HepG2 (cell line): Measurements from ENCODE around the gene ZIC2.

Experiments
- PATZ1 ChIP-seq: sonication (generic); formaldehyde crosslinking; IDR thresholded peaks from 2 replicates; pipeline ENCODE4 v1.4.0; 2020; ENCODE audit warnings: missing genetic modification reagents
- RFX3 ChIP-seq: IDR thresholded peaks from 2 replicates; pipeline ENCODE4 v1.6.1; 2016; ENCODE audit warnings: missing biosample characterization, missing genetic modification reagents
- SAP130 ChIP-seq: IDR thresholded peaks from 2 replicates; pipeline ENCODE4 v1.6.1; 2016; ENCODE audit warnings: low read depth
- ZNF569 ChIP-seq: sonication (generic); formaldehyde crosslinking; IDR thresholded peaks from 2 replicates; pipeline ENCODE4 v1.5.0; 2020; ENCODE audit warnings: mild to moderate bottlenecking, missing genetic modification reagents, moderate library complexity, borderline replicate concordance
- ZNF687 ChIP-seq: sonication (generic); formaldehyde crosslinking; IDR thresholded peaks from 2 replicates; pipeline ENCODE4 v1.5.1; 2020; ENCODE audit warnings: mild to moderate bottlenecking, missing genetic modification reagents, moderate library complexity
- TF ChIP-seq, protein P1 (sequence below): IDR thresholded peaks from 2 replicates; pipeline ENCODE4 v1.6.1; 2012; ENCODE audit warnings: inconsistent platforms
- TF ChIP-seq, protein P2 (sequence below): sonication (generic); formaldehyde crosslinking; IDR thresholded peaks from 2 replicates; pipeline ENCODE4 v1.5.0; 2020; ENCODE audit warnings: mild to moderate bottlenecking, missing genetic modification reagents, moderate library complexity

GRCh38 chr13:100014621-100015020, 33.0 kb downstream of the ZIC2 start:
- TF ChIP-seq ZNF687 (no peak), PATZ1 (no peak), RFX3 (no peak), SAP130 (no peak), ZNF569 (CRISPR knock-in tag) (no peak)
- TF ChIP-seq, protein P1, sequence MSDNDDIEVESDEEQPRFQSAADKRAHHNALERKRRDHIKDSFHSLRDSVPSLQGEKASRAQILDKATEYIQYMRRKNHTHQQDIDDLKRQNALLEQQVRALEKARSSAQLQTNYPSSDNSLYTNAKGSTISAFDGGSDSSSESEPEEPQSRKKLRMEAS, result no peak
- TF ChIP-seq, protein P2, sequence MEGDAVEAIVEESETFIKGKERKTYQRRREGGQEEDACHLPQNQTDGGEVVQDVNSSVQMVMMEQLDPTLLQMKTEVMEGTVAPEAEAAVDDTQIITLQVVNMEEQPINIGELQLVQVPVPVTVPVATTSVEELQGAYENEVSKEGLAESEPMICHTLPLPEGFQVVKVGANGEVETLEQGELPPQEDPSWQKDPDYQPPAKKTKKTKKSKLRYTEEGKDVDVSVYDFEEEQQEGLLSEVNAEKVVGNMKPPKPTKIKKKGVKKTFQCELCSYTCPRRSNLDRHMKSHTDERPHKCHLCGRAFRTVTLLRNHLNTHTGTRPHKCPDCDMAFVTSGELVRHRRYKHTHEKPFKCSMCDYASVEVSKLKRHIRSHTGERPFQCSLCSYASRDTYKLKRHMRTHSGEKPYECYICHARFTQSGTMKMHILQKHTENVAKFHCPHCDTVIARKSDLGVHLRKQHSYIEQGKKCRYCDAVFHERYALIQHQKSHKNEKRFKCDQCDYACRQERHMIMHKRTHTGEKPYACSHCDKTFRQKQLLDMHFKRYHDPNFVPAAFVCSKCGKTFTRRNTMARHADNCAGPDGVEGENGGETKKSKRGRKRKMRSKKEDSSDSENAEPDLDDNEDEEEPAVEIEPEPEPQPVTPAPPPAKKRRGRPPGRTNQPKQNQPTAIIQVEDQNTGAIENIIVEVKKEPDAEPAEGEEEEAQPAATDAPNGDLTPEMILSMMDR, result no peak
